ENCODE data around the gene RASGRF1. TPM values are rescaled to one million over a fixed set of nuclear protein-coding genes. Genes with fewer than 3 reads are reported as not detected.
"Not testable (repeated sequence)": the region's sequence is repeated elsewhere in the genome, so short reads cannot be mapped to it uniquely, and the experiment has no call there.

RASGRF1 gene
- total RNA-seq, 2 experiments from 2014 or later: 3.0 to 4.5 TPM

- CTCF ChIA-PET (ENCODE audit: unreplicated experiment): no interaction called here
- intact Hi-C loops (cut with micrococcal nuclease; ENCODE audit: unreplicated experiment): no loop called here
Observed at GRCh38 chr15:79115986-79116665, 25.5 kb upstream of the RASGRF1 start.

GRCh38 chr15:79113831-79114230 lies 23.3 kb upstream of the RASGRF1 start:
- H3K27ac ChIP-seq (ENCODE audit: low read depth, low read length, poor library complexity, severe bottlenecking): no peak overlapping the region
- intact Hi-C loops (cut with micrococcal nuclease; ENCODE audit: unreplicated experiment): no loop called here
- no peaks in the 10 kb centered on the region for H3K9me3 ChIP-seq (ENCODE audit: low read length)
- ChIA-PET POLR2A (interaction anchor here (0.6 kb wide), 1 partner anchor 56 kb away, joined by 3 read pairs; no protein-coding TSS in a partner anchor), CTCF (ENCODE audit: unreplicated experiment) (no interaction called here)
- TF ChIP-seq EZH2phosphoT487 (IDR thresholded peaks at IDR 0.05; ENCODE audit: borderline replicate concordance, low read depth, low read length) (no peak), CTCF (conservative IDR thresholded peaks at IDR 0.05; ENCODE audit: low read length) (no peak)
- no peaks in the 10 kb centered on the region for H3K36me3 ChIP-seq (ENCODE audit: insufficient read depth, low read length)
- DNase-seq (ENCODE audit: low spot score): no peak
- H3K4me2 ChIP-seq (ENCODE audit: low read length): no peak overlapping the region
- H3K4me1 ChIP-seq (ENCODE audit: insufficient read depth, low read length, poor library complexity, severe bottlenecking): peaks cover 20% of the 10 kb centered on the region
- H3K4me3 ChIP-seq (ENCODE audit: low read depth, low read length, poor library complexity, severe bottlenecking): no peak overlapping the region
- no peaks in the 10 kb centered on the region for H3K9me2 ChIP-seq (ENCODE audit: insufficient read depth, low read length)
- H3K79me2 ChIP-seq (ENCODE audit: insufficient read depth, low read depth, low read length): no peaks in the 10 kb centered on the region
- BruUV-seq (replicated peaks): no TSS peak
- H2AFZ ChIP-seq (ENCODE audit: low read length): no peak overlapping the region
- H4K20me1 ChIP-seq (ENCODE audit: insufficient read depth, low read length): no peaks in the 10 kb centered on the region

More at GRCh38 chr15:79115986-79116665, 25.5 kb upstream of the RASGRF1 start:
- Histone ChIP-seq H3K4me1 (ENCODE audit: insufficient read depth, low read length, poor library complexity, severe bottlenecking) (peaks cover 20% of the 10 kb centered on the region), H3K4me2 (ENCODE audit: low read length) (no peak overlapping the region), H3K36me3 (ENCODE audit: insufficient read depth, low read length) (no peaks in the 10 kb centered on the region), H4K20me1 (ENCODE audit: insufficient read depth, low read length) (no peaks in the 10 kb centered on the region), H2AFZ (ENCODE audit: low read length) (0 out of 2 replicates have a peak overlapping the region, but pooled peaks have one; percentile 21), H3K27ac (ENCODE audit: low read depth, low read length, poor library complexity, severe bottlenecking) (no peak overlapping the region), H3K9me2 (ENCODE audit: insufficient read depth, low read length) (no peaks in the 10 kb centered on the region), H3K79me2 (ENCODE audit: insufficient read depth, low read depth, low read length) (no peaks in the 10 kb centered on the region), H3K4me3 (ENCODE audit: low read depth, low read length, poor library complexity, severe bottlenecking) (no peak overlapping the region), H3K9me3 (ENCODE audit: low read length) (no peaks in the 10 kb centered on the region)
- TF ChIP-seq CTCF (conservative IDR thresholded peaks at IDR 0.05; ENCODE audit: low read length) (no peak), EZH2phosphoT487 (IDR thresholded peaks at IDR 0.05; ENCODE audit: borderline replicate concordance, low read depth, low read length) (no peak)
- DNase-seq (ENCODE audit: low spot score): no peak
- no TSS peak for BruUV-seq (replicated peaks)
- POLR2A ChIA-PET: no interaction called here

- H2AFZ ChIP-seq (ENCODE audit: low read length); CTCF ChIA-PET (ENCODE audit: unreplicated experiment); H3K9me3 ChIP-seq (ENCODE audit: low read length); H3K27ac ChIP-seq (ENCODE audit: low read depth, low read length, poor library complexity, severe bottlenecking); H3K9me2 ChIP-seq (ENCODE audit: insufficient read depth, low read length); H3K36me3 ChIP-seq (ENCODE audit: insufficient read depth, low read length); BruUV-seq (replicated peaks); H4K20me1 ChIP-seq (ENCODE audit: insufficient read depth, low read length); DNase-seq (ENCODE audit: low spot score); intact Hi-C loops (cut with micrococcal nuclease; ENCODE audit: unreplicated experiment); H3K79me2 ChIP-seq (ENCODE audit: insufficient read depth, low read depth, low read length); H3K4me3 ChIP-seq (ENCODE audit: low read depth, low read length, poor library complexity, severe bottlenecking); H3K4me2 ChIP-seq (ENCODE audit: low read length): not testable (repeated sequence)
- POLR2A ChIA-PET: interaction anchor here (1.3 kb wide), 1 partner anchor 13 kb away, joined by 3 read pairs; no protein-coding TSS in a partner anchor
- H3K4me1 ChIP-seq (ENCODE audit: insufficient read depth, low read length, poor library complexity, severe bottlenecking): peaks cover 38% of the 10 kb centered on the region
Observed at GRCh38 chr15:79111404-79111803, 20.8 kb upstream of the RASGRF1 start.

All from OCI-LY7 (cell line).